ENCODE results near the gene OR52N5. TPM values are rescaled to one million over a fixed set of nuclear protein-coding genes. Genes with fewer than 3 reads are reported as not detected.

OR52N5 gene
- not detected in 2 replicates for total RNA-seq

DNA sequence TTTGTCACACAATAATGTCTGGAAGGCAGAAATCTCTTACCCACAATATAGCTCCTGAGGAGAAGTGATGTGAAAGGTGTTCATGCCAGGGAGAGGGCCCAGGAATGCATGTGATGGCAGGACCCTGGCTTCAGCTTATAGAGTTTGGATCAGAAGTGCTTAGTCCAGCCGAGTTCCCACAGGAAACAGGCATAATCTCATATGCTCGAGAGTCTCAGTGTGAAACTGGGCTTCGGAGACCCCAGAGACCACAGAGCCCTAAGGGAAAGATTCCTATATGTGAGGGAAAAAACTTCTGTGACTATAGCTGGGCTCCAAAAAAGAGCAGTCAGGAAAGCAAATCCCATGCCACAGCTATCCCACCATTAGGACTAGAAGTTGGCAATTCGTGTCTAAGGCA is at the start of gene OR52N5:
OR52N5 (minus strand) TSS at position 101 of the 400 bp plus-strand sequence. CDS start 4,721 bp downstream, outside the sequence.

GRCh38 chr11:5808500-5809121 is 25.5 kb upstream of the OR52N5 start, which contains the start of gene OR52N2:
Gene OR52N2 (plus strand): TSS chr11:5808924. CDS start chr11:5820336, 11,412 bp downstream.

DNA sequence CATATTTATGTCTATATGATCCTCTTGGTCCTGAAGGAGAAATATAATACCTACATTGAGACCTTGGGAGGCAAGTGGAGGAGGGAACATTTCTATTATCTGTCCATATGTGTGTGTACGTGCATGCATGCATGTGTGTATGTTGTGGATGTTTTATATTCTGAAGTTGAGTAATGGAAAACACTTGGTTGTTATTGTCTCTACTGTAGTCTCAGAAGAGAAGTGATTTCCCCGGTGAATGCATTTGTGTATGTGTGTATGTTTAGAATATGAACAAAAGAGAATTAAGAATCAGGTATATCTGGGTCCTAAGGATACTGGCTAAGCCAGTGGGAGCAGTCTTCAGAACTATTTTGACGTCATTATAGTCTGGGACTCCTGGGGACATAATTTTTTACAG is 8.0 kb upstream of the OR52N5 start, which contains the start of gene OR52N1:
OR52N1 (minus strand) TSS at position 101 of the 400 bp plus-strand sequence. CDS start 2,449 bp downstream, outside the sequence.

GRCh38 chr11:5753943-5754342 is 29.2 kb downstream of the OR52N5 start, which contains the start of gene OR52N4:
Gene OR52N4 (plus strand): TSS chr11:5754243. CDS start chr11:5754741, 498 bp downstream.

GRCh38 chr11:5736396-5736795 is 46.8 kb downstream of the OR52N5 start, which contains the start of gene OR56B1:
Gene OR56B1 (plus strand): TSS chr11:5736448. CDS start chr11:5736517, 69 bp downstream.

Other genes with a start within 250 kb of the OR52N5 start
- not detected in 2 replicates for gene OR52H1, start 234.8 kb downstream of the OR52N5 start, total RNA-seq
- not detected in 2 replicates for gene OR52B6, start 202.5 kb downstream of the OR52N5 start, total RNA-seq
- 2.7 and 2.8 TPM in 2 replicates for gene TRIM6, start 186.7 kb downstream of the OR52N5 start, total RNA-seq
- 4.9 and 6.5 TPM in 2 replicates for gene TRIM34, start 158.4 kb downstream of the OR52N5 start, total RNA-seq
- gene TRIM5, start 98.3 kb downstream of the OR52N5 start, total RNA-seq: 27.4 and 31.2 TPM in 2 replicates
- gene TRIM22, start 93.6 kb downstream of the OR52N5 start, total RNA-seq: 18.9 and 41.5 TPM in 2 replicates
- not detected in 2 replicates for gene OR56B1, start 46.9 kb downstream of the OR52N5 start, total RNA-seq
- not detected in 2 replicates for gene OR52N4, start 29.1 kb downstream of the OR52N5 start, total RNA-seq
- gene OR52N1, start 7.9 kb upstream of the OR52N5 start, total RNA-seq: not detected in 2 replicates
- gene OR52N2, start 25.6 kb upstream of the OR52N5 start, total RNA-seq: not detected in 2 replicates
- gene OR52E6, start 58.5 kb upstream of the OR52N5 start, total RNA-seq: not detected in 2 replicates
- gene OR52E8, start 74.3 kb upstream of the OR52N5 start, total RNA-seq: not detected in 2 replicates
- not detected in 2 replicates for gene OR52E4, start 97.3 kb upstream of the OR52N5 start, total RNA-seq
- gene OR52E5, start 109.9 kb upstream of the OR52N5 start, total RNA-seq: not detected in 2 replicates
- not detected in 2 replicates for gene OR56A3, start 158.9 kb upstream of the OR52N5 start, total RNA-seq
- gene OR56A5, start 185.1 kb upstream of the OR52N5 start, total RNA-seq: not detected in 2 replicates
- not detected in 2 replicates for gene OR52L1, start 203.6 kb upstream of the OR52N5 start, total RNA-seq
- gene OR56A4, start 223.6 kb upstream of the OR52N5 start, total RNA-seq: not detected in 2 replicates
- not detected in 2 replicates for gene OR56A1, start 247.4 kb upstream of the OR52N5 start, total RNA-seq

Data from hair follicular keratinocyte (primary cell).